Fibroblast of villous mesenchyme (primary cell): Measurements from ENCODE around the gene FAM131A. TPM values are rescaled to one million over a fixed set of nuclear protein-coding genes. Genes with fewer than 3 reads are reported as not detected.

Experiments used
- DNase-seq: peaks from one replicate; pipeline ENCODE4 v3.0.0-alpha.2; 2010; ENCODE audit warnings: low read depth
- H3K4me3 ChIP-seq: 2 replicates; pipeline ENCODE4 v1.5.1; 2011; ENCODE audit warnings: low read depth, mild to moderate bottlenecking, low read length
- total RNA-seq: library from RNA; depleted of rRNA; stranded (reverse); fragments of >200 nt; gene quantifications from 2 replicates; pipeline ENCODE4 v1.2.3, GENCODE V29; 2012
- TF ChIP-seq, protein P1 (sequence below): IDR thresholded peaks from 2 replicates; pipeline ENCODE4 v1.5.1; 2012; ENCODE audit warnings: low read depth, mild to moderate bottlenecking, low read length; ENCODE audit not compliant: insufficient read depth

The FAM131A gene
- total RNA-seq, 1 donor, result 17.3 TPM

- TF ChIP-seq, protein P1, sequence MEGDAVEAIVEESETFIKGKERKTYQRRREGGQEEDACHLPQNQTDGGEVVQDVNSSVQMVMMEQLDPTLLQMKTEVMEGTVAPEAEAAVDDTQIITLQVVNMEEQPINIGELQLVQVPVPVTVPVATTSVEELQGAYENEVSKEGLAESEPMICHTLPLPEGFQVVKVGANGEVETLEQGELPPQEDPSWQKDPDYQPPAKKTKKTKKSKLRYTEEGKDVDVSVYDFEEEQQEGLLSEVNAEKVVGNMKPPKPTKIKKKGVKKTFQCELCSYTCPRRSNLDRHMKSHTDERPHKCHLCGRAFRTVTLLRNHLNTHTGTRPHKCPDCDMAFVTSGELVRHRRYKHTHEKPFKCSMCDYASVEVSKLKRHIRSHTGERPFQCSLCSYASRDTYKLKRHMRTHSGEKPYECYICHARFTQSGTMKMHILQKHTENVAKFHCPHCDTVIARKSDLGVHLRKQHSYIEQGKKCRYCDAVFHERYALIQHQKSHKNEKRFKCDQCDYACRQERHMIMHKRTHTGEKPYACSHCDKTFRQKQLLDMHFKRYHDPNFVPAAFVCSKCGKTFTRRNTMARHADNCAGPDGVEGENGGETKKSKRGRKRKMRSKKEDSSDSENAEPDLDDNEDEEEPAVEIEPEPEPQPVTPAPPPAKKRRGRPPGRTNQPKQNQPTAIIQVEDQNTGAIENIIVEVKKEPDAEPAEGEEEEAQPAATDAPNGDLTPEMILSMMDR, result no peak
- no peak overlapping the region for H3K4me3 ChIP-seq
- no peak for DNase-seq
Measured at GRCh38 chr3:184381261-184382224, 44.1 kb downstream of the FAM131A start.

DNA sequence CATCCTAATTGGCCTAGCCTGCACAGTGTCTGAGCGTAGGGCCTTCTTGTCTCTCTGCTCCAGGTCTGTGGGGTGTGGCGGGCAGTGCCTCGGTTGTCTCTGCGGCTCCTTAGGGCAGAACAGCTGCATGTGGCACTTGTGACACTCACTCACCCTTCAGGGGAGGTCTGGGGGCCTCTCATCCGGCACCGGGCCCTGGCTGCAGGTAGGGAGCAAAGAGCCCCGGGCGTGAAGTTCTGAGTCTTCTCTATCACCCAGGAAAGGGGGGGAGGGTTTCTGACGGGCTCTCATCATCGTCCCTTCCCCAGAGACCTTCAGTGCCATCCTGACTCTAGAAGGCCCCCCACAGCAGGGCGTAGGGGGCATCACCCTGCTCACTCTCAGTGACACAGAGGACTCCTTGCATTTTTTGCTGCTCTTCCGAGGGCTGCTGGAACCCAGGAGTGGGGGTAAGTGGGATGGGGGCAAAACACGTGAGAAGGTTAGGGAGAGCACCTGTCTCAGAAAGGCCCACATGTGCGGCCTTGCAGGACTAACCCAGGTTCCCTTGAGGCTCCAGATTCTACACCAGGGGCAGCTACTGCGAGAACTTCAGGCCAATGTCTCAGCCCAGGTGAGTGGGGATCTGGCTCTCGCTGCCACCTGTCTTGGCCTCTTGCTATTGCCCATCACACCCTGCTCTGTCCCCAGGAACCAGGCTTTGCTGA lies 45.1 kb downstream of the FAM131A start:
- DNase-seq, result no peak
- TF ChIP-seq, protein P1, result no peak
- no peak overlapping the region for H3K4me3 ChIP-seq

DNA sequence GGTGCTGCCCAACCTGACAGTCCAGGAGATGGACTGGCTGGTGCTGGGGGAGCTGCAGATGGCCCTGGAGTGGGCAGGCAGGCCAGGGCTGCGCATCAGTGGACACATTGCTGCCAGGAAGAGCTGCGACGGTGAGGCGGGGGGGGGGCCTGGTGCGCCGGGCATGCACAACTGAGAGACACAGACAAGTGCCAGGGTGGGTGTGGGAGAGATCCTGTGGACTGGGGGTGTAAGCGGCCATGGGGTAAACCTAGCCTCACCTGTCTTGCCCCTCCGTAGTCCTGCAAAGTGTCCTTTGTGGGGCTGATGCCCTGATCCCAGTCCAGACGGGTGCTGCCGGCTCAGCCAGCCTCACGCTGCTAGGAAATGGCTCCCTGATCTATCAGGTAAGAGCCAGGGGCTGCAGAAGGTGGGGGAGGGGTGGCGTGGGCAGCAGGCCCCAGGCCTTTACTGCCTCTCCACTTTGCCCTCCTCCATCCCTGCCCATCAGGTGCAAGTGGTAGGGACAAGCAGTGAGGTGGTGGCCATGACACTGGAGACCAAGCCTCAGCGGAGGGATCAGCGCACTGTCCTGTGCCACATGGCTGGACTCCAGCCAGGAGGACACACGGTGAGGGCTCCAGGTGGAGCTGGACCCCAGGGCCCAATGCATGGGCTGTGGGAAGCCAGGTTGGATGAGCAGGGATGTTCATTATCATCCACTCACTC lies 45.8 kb downstream of the FAM131A start:
- TF ChIP-seq, protein P1, result no peak
- no peak overlapping the region for H3K4me3 ChIP-seq
- no peak for DNase-seq

DNA sequence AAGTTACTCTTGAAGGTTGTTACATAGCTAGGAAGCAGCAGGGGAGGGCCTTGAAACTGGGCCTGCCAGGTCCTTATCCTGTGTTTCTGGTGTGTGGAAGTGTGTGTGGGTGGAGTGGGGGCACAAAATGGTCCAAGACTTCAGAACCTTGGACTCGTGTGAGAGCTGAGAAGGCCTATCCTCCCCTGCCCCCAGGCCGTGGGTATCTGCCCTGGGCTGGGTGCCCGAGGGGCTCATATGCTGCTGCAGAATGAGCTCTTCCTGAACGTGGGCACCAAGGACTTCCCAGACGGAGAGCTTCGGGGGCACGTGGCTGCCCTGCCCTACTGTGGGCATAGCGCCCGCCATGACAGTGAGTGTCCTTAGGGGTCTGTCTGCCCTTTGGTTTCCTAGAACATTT lies 46.9 kb downstream of the FAM131A start:
- DNase-seq, result no peak
- TF ChIP-seq, protein P1, result no peak
- no peak overlapping the region for H3K4me3 ChIP-seq

DNA sequence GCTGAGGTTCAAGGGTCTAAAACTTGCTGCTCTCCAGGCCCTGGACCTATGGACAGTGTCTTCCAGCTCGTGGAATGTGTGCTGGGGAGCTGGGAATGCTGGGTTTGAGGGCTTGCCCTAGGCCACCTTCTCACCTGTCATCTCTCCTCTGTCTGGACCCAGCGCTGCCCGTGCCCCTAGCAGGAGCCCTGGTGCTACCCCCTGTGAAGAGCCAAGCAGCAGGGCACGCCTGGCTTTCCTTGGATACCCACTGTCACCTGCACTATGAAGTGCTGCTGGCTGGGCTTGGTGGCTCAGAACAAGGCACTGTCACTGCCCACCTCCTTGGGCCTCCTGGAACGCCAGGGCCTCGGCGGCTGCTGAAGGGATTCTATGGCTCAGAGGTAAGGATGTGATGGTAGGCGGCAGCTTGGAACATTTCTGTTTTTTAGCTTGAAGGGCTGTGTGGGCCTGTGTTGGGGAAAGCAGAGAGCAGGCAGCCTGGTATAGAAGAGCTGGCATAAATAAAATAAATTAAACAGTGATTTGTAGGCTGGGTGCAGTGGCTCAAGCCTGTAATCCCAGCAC lies 47.5 kb downstream of the FAM131A start:
- DNase-seq, result no peak
- TF ChIP-seq, protein P1, result no peak
- no peak overlapping the region for H3K4me3 ChIP-seq

DNA sequence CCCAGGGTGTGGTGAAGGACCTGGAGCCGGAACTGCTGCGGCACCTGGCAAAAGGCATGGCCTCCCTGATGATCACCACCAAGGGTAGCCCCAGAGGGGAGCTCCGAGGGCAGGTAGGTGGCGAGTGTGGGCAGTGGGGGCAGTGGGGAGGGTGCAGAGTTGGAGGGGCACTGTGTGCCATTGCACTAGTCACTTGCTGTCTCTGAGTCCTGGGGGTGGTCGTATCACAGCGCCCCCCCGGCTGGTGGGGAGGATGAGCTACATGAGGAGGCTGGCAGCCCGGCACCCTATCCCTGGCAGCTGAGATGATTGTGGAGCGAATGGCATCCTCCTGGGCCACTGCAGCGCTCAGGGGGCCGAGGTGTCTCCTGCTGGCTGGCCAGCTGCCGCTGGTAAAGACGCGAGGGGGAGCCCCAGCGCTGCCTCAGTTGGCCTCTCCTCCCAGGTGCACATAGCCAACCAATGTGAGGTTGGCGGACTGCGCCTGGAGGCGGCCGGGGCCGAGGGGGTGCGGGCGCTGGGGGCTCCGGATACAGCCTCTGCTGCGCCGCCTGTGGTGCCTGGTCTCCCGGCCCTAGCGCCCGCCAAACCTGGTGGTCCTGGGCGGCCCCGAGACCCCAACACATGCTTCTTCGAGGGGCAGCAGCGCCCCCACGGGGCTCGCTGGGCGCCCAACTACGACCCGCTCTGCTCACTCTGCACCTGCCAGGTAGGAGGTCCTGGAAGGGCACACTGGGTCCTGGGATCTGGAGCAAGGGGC lies 48.8 kb downstream of the FAM131A start:
- DNase-seq, result no peak
- TF ChIP-seq, protein P1, result no peak

More for the DNA sequence above, 48.8 kb downstream of the FAM131A start:
- H3K4me3 ChIP-seq, result no peak overlapping the region
